HG02623 (cell line): ENCODE results near the gene SPINT4.
"Not testable (repeated sequence)": the region's sequence is repeated elsewhere in the genome, so short reads cannot be mapped to it uniquely, and the experiment has no call there.

ENCODE experiments used
- ATAC-seq: cut with Tn5 transposase; IDR thresholded peaks from one replicate; pipeline ENCODE4 v1.9.1; 2021; ENCODE audit warnings: moderate library complexity; ENCODE audit not compliant: unreplicated experiment

SPINT4 gene

GRCh38 chr20:45722047-45722446 is at the start of gene SPINT4:
Gene SPINT4 (plus strand): TSS chr20:45722347. CDS start chr20:45722368, 21 bp downstream.
- ATAC-seq = no peak

GRCh38 chr20:45672765-45673164 is 49.4 kb upstream of the SPINT4 start:
- ATAC-seq = no peak

GRCh38 chr20:45679650-45680049 is 42.5 kb upstream of the SPINT4 start:
- ATAC-seq = no peak

- no peak for ATAC-seq
Observed at GRCh38 chr20:45685896-45686295, 36.3 kb upstream of the SPINT4 start.

- not testable (repeated sequence) for ATAC-seq
Observed at GRCh38 chr20:45693346-45693745, 28.8 kb upstream of the SPINT4 start.

- ATAC-seq = no peak
Observed at GRCh38 chr20:45695496-45695895, 26.7 kb upstream of the SPINT4 start.

- no peak for ATAC-seq
Observed at GRCh38 chr20:45701104-45701503, 21.0 kb upstream of the SPINT4 start.

- ATAC-seq = no peak
Observed at GRCh38 chr20:45701873-45702272, 20.3 kb upstream of the SPINT4 start, which contains the start of gene WFDC13. Gene WFDC13 (plus strand): TSS chr20:45702038. CDS start chr20:45702124, 86 bp downstream.

GRCh38 chr20:45704969-45705637 is 17.0 kb upstream of the SPINT4 start, which contains the start of gene WFDC10B:
Gene WFDC10B (minus strand): TSS chr20:45705019. CDS start chr20:45685992, 19,027 bp downstream.
- no peak for ATAC-seq

- ATAC-seq = not testable (repeated sequence)
Observed at GRCh38 chr20:45716141-45716688, 5.9 kb upstream of the SPINT4 start.

- no peak for ATAC-seq
Observed at GRCh38 chr20:45725134-45725533, 3.0 kb downstream of the SPINT4 start.

GRCh38 chr20:45727044-45727443 is 4.9 kb downstream of the SPINT4 start:
- ATAC-seq = no peak

- no peak for ATAC-seq
Observed at GRCh38 chr20:45732199-45732598, 10.1 kb downstream of the SPINT4 start.

- no peak for ATAC-seq
Observed at GRCh38 chr20:45735552-45735951, 13.4 kb downstream of the SPINT4 start.

- ATAC-seq = no peak
Observed at GRCh38 chr20:45735988-45736387, 13.8 kb downstream of the SPINT4 start.

GRCh38 chr20:45742596-45742995 is 20.4 kb downstream of the SPINT4 start:
- ATAC-seq = no peak

- no peak for ATAC-seq
Observed at GRCh38 chr20:45745015-45745414, 22.9 kb downstream of the SPINT4 start.

- ATAC-seq = no peak
Observed at GRCh38 chr20:45751721-45752120, 29.6 kb downstream of the SPINT4 start.

- ATAC-seq = no peak
Observed at GRCh38 chr20:45752746-45753145, 30.6 kb downstream of the SPINT4 start.

GRCh38 chr20:45758096-45758495 is 35.9 kb downstream of the SPINT4 start:
- no peak for ATAC-seq

GRCh38 chr20:45759921-45760320 is 37.8 kb downstream of the SPINT4 start:
- not testable (repeated sequence) for ATAC-seq

- ATAC-seq = not testable (repeated sequence)
Observed at GRCh38 chr20:45761966-45762365, 39.8 kb downstream of the SPINT4 start.
